Fibroblast of lung (primary cell): ENCODE data around the gene PLEKHH3. TPM values are rescaled to one million over a fixed set of nuclear protein-coding genes. Genes with fewer than 3 reads are reported as not detected.
A peak's percentile ranks its signal among the peaks of the same experiment; 100 is the strongest.

Experiments
- DNase-seq, 2 donors: peaks; one replicate each; pipeline versions ENCODE4 v3.0.0 to v3.0.0-alpha.2; 2010; ENCODE audit warnings: low read depth in 2 of 2
- H2AFZ ChIP-seq: 2 replicates; pipeline ENCODE4 v1.5.1; 2012; ENCODE audit warnings: low read length, control low read depth, inconsistent platforms
- H3K27ac ChIP-seq: 2 replicates; pipeline ENCODE4 v1.5.1; 2011; ENCODE audit warnings: low read length, control low read depth; ENCODE audit not compliant: insufficient read depth
- H3K27me3 ChIP-seq: 2 replicates; pipeline ENCODE4 v1.5.1; 2011; ENCODE audit warnings: mild to moderate bottlenecking, low read length; ENCODE audit not compliant: control insufficient read depth, insufficient read depth
- H3K36me3 ChIP-seq: 2 replicates; pipeline ENCODE4 v1.5.1; 2011; ENCODE audit warnings: low read length; ENCODE audit not compliant: control insufficient read depth, insufficient read depth
- H3K4me1 ChIP-seq: 2 replicates; pipeline ENCODE4 v1.5.1; 2011; ENCODE audit warnings: low read length; ENCODE audit not compliant: control insufficient read depth, insufficient read depth; ENCODE audit errors: extremely low read depth
- H3K4me2 ChIP-seq: 2 replicates; pipeline ENCODE4 v1.5.1; 2011; ENCODE audit warnings: low read length, control low read depth; ENCODE audit not compliant: insufficient read depth; ENCODE audit errors: extremely low read depth
- H3K4me3 ChIP-seq, 4 experiments: fragments of 200-600 bp in 1 of 4; sonication (generic) in 1 of 4; replicated peaks in 1 of 4; 2 replicates each; pipeline ENCODE4 v1.5.1; 2011 to 2016; ENCODE audit warnings: low read length in 4 of 4, low read depth in 3 of 4, mild to moderate bottlenecking in 3 of 4, control low read depth in 2 of 4, inconsistent platforms in 1 of 4, mixed read lengths in 1 of 4; ENCODE audit not compliant: insufficient read depth in 1 of 4; ENCODE audit errors: control extremely low read depth in 1 of 4
- H3K79me2 ChIP-seq: 2 replicates; pipeline ENCODE4 v1.5.1; 2012; ENCODE audit warnings: mild to moderate bottlenecking, low read length, inconsistent platforms; ENCODE audit not compliant: control insufficient read depth, insufficient read depth
- H3K9ac ChIP-seq: 2 replicates; pipeline ENCODE4 v1.5.1; 2011; ENCODE audit warnings: mild to moderate bottlenecking, low read length, control low read depth; ENCODE audit not compliant: insufficient read depth
- H3K9me3 ChIP-seq: 2 replicates; pipeline ENCODE4 v1.5.1; 2012; ENCODE audit warnings: low read depth, low read length; ENCODE audit not compliant: control insufficient read depth, insufficient read depth
- H4K20me1 ChIP-seq: 2 replicates; pipeline ENCODE4 v1.5.1; 2011; ENCODE audit warnings: low read length; ENCODE audit not compliant: control insufficient read depth, insufficient read depth; ENCODE audit errors: extremely low read depth
- CTCF ChIP-seq, 2 donors: IDR thresholded peaks in 1 of 2; conservative IDR thresholded peaks in 1 of 2; 1 replicate in 1 of 2; 2 replicates in 1 of 2; pipeline ENCODE4 v1.5.1; 2011 to 2012; ENCODE audit warnings: low read length in 2 of 2, control low read depth in 1 of 2, inconsistent platforms in 1 of 2, low read depth in 1 of 2, mild to moderate bottlenecking in 1 of 2
- EZH2 ChIP-seq: IDR thresholded peaks from 2 replicates; pipeline ENCODE4 v1.5.1; 2012; ENCODE audit warnings: low read length, control low read depth, mild to moderate bottlenecking; ENCODE audit errors: missing control alignments
- polyA plus RNA-seq, 2 donors: library from polyadenylated mRNA; depleted of rRNA in 1 of 2; stranded (reverse) in 1 of 2; unstranded in 1 of 2; fragments of >200 nt; gene quantifications; 2 replicates each; pipeline ENCODE4 v1.2.1, GENCODE V29; 2011 to 2012; ENCODE audit warnings: missing spikeins in 1 of 2
- total RNA-seq: library from RNA; depleted of rRNA; stranded (reverse); fragments of >200 nt; gene quantifications from 2 replicates; pipeline ENCODE4 v1.2.1, GENCODE V29; 2014

Gene PLEKHH3
- total and polyA plus RNA-seq, 2 donors (not counting 1 experiment from before 2014, with no cell fraction given), result 2.3 to 24.6 TPM

DNA sequence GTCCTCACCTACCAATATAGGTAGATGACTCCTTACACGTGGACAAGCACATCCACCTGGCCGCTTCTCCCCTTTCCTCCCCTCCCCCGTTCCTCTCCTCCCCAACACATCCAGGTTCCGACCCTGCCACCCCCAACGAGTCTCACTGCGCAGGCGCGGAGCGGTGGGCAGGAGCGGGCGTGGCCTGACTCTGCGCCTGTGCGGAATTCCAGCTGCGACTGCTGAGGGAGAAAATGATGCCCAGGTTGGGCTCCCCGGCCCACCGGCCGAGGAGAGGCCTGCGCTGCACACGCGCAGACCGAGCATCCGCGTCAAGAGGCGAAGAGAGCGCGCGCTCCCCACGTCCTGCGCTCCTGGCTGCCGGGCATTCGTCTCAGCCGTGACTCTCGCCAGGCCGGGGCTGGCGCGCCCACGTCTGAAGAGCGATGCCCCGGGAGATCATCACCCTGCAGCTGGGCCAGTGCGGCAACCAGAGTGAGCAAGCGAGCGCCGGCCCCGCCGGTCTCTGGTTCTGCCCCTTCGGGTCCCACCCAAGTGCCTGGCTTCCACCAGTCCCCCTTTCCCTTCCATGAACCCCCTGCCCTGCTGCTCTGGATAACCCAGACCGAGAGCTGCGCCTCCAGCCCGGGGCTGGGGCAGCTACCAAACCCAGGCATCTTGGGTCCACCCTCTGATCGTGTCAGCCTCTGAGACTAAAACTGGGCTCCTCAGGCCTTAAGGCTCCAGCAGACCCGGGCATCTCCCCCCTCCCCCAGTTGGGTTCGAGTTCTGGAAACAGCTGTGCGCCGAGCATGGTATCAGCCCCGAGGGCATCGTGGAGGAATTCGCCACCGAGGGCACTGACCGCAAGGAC, 17.5 kb downstream of the PLEKHH3 start, which contains the start of gene TUBG2:
Gene TUBG2, plus strand, starts transcription at position 206 of the 853 bp plus-strand sequence. Its CDS starts 220 bp downstream, at position 426.
- H3K9ac ChIP-seq, result peak within 1 kb of the TSS; percentile 73
- no peaks in the 10 kb centered on the region for H4K20me1 ChIP-seq
- no peaks in the 10 kb centered on the region for H3K27me3 ChIP-seq
- H3K4me3 ChIP-seq, result peak within 1 kb of the TSS; percentile 63 to 80 (median 71)
- H2AFZ ChIP-seq, result peak within 1 kb of the TSS; percentile 66
- peaks cover 9% of the 10 kb centered on the region for H3K4me1 ChIP-seq
- no peak for TF ChIP-seq CTCF (conservative IDR thresholded peaks at IDR 0.05 in 1 of 2, IDR thresholded peaks at IDR 0.05 in 1 of 2; ENCODE audit: low read depth in 1 of 2, low read length in 2 of 2)
- no peak for TF ChIP-seq EZH2
- peak within 1 kb of the TSS; percentile 57 for H3K27ac ChIP-seq
- peak within 1 kb of the TSS; percentile 84 for H3K4me2 ChIP-seq
- H3K36me3 ChIP-seq, result peaks cover 4% of the 10 kb centered on the region
- no peaks in the 10 kb centered on the region for H3K9me3 ChIP-seq
- no peaks in the 10 kb centered on the region for H3K79me2 ChIP-seq
- peak; percentile 86 to 88 for DNase-seq

- Histone ChIP-seq H3K9me3 (no peaks in the 10 kb centered on the region), H3K27ac (no peak overlapping the region), H3K4me2 (no peak overlapping the region), H3K4me3 (no peak overlapping the region), H3K27me3 (no peaks in the 10 kb centered on the region), H4K20me1 (no peaks in the 10 kb centered on the region), H3K79me2 (no peaks in the 10 kb centered on the region), H2AFZ (no peak overlapping the region), H3K9ac (no peak overlapping the region), H3K36me3 (peaks cover 4% of the 10 kb centered on the region), H3K4me1 (peaks cover 13% of the 10 kb centered on the region)
- no peak for TF ChIP-seq CTCF (conservative IDR thresholded peaks at IDR 0.05 in 1 of 2, IDR thresholded peaks at IDR 0.05 in 1 of 2; ENCODE audit: low read depth in 1 of 2, low read length in 2 of 2)
- no peak for TF ChIP-seq EZH2
- DNase-seq, result no peak
Measured at GRCh38 chr17:42657824-42658588, 18.8 kb downstream of the PLEKHH3 start.

DNA sequence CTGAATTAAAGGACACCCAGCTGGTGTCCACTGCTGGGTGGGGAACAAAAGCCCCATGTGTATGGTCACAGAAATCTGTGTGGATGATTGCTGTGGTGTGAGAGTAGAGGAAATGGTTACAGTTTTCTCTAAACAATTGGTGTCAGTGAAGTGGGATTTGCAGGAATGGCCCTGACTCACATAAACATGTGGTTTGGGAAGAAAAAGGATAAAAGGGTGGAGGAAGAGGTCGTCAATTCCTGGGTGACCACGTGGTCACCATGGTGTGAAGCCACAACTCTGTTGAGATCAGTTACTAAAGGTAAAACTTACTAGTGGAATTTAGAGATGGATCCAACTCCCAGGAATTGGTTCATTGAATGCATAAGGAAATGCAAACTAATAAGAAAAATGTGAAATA, 21.3 kb downstream of the PLEKHH3 start:
- Histone ChIP-seq H3K79me2 (no peaks in the 10 kb centered on the region), H3K27ac (no peak overlapping the region), H2AFZ (no peak overlapping the region), H3K4me1 (peaks cover 10% of the 10 kb centered on the region), H4K20me1 (no peaks in the 10 kb centered on the region), H3K36me3 (no peaks in the 10 kb centered on the region), H3K4me3 (no peak overlapping the region), H3K27me3 (no peaks in the 10 kb centered on the region), H3K9me3 (no peaks in the 10 kb centered on the region), H3K4me2 (no peak overlapping the region), H3K9ac (no peak overlapping the region)
- TF ChIP-seq EZH2 (no peak), CTCF (conservative IDR thresholded peaks at IDR 0.05 in 1 of 2, IDR thresholded peaks at IDR 0.05 in 1 of 2; ENCODE audit: low read depth in 1 of 2, low read length in 2 of 2) (no peak)
- DNase-seq, result peak; percentile 74 to 88
